GM12874 (cell line): ENCODE data around the gene VWA1.

Experiments
- CTCF ChIP-seq: IDR thresholded peaks from 2 replicates; pipeline ENCODE4 v1.5.1; 2011; ENCODE audit warnings: low read depth, mild to moderate bottlenecking, control low read depth, low read length, moderate library complexity; ENCODE audit not compliant: insufficient read depth

VWA1 gene

GRCh38 chr1:1438531-1439381 lies 3.3 kb downstream of the VWA1 start:
- TF ChIP-seq CTCF = no peak

DNA sequence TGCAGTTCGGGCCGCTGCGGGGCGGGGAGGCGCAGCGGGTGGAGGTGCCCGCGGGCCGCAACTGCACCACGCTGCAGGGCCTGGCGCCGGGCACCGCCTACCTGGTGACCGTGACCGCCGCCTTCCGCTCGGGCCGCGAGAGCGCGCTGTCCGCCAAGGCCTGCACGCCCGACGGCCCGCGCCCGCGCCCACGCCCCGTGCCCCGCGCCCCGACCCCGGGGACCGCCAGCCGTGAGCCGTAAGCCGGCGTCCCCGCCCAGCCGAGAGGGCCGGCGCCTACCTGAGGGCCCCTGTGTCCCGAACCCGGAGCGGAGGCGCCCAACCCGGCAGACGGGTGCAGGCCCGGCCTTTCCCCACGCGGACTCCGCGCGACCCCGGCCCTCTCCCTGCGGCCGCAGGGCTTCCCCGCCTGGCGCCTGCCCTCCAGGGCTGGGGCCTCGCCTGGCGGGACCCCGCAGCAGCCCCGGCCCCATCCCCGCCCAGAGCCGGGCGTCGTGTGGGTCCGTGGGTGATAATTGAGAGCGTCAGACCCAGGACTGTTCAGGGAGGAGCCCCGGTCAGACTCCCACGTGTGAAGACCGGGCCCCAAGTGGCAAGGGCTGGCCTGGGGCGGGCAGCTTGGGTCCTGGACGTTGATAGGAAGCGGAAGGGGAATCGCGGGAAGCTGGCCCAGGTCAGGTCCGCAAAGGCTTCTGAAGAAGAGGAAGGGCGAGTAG lies 4.2 kb downstream of the VWA1 start:
- no peak for TF ChIP-seq CTCF

- no peak for TF ChIP-seq CTCF
These were observed 4.9 kb downstream of the VWA1 start for GRCh38 chr1:1440262-1441001.

DNA sequence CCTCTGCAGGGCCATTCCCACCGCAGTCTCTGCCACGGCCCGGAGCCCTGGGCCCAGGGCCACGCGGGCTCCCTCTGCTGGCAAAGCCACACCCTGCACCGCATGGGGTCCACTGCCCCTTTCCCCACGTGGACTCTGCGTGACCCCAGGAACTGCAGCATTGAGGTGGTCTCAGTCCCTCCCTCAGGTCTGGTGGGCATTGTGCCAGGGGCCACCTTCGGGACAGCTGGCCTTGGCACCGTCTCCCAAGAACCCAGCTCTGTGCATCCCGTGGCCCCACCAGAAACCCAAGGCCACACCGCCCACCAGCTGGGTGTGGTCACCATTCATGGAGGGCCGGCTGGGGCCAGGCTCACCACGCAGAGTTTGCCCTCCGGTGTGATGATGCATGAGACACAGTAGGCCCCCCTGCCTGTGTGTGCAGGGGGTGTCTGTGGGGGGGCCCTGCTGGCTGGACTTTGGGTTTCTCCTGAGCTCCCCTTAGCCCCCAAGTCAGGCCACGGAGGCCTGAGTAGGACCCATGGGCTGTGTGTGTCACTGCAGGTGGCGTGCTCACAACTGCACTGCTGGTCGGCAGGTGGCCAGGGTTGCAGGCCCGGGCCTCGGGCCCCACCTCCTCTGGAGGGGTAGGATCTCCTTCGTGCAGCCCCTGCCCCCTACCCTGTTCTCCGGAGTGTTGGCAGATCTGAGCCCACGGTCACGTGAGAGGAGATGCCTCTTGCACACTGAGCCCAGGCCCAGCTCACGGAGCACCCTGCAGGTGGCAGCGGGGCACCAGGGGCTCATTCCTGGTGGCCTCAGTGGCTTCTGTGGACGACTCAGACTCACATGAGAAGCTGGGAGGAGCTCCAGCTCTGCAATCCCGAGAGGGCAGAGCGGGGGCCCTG lies 5.8 kb downstream of the VWA1 start:
- peak; percentile 98 for TF ChIP-seq CTCF

DNA sequence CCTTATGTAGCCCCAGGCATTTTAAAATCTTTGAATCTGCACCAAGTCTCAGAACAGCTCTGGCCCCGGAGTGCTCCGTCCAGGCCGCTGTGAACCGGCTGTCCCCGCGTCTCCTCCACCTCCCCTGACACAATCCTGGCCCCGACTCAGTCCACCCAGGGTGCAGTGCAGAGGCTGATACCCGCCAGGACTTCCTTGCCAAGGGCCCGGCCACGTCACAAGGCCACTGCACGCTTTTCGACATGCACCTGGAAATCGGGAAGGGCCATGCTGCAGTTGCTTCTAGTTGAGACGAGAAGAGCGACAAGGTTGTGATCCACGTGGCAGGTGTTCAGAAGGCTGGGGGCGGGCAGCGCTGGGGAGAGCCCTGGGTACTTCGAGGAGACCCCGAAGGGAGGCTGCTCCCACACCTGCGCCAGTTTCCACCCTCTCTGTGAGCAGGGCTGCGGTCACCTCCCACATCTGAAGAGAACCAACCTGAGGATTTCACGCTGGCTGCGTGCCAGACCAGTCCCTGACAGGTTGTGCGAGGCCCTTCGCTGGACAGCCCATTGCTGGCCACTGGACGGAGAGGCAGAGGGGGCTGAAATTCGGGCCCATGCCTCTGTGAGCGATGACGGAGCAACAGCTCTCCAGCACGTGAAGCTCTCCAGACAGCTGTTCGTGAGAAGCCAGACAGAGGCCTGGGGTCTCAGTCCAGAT lies 6.7 kb downstream of the VWA1 start:
- TF ChIP-seq CTCF = no peak

GRCh38 chr1:1449099-1449739 lies 13.7 kb downstream of the VWA1 start, which contains the start of gene ATAD3C:
ATAD3C (plus strand) TSS chr1:1449689; CDS start chr1:1450684, 995 bp downstream.
- TF ChIP-seq CTCF = no peak
